Neural cell (in vitro differentiated cells): Measurements from ENCODE around the gene PLAC8. TPM values are rescaled to one million over a fixed set of nuclear protein-coding genes. Genes with fewer than 3 reads are reported as not detected.

Experiments used
- H2AFZ ChIP-seq: fragments of 200-600, 300-800 bp; sonication (generic), shearing (Covaris generic); 2 replicates; pipeline ENCODE4 v1.6.0; 2014; ENCODE audit warnings: low read depth, mild to moderate bottlenecking, antibody characterized with exemption, low read length, moderate library complexity
- H3F3A ChIP-seq: fragments of 200-600 bp; shearing (Covaris generic); 2 replicates; pipeline ENCODE4 v1.6.1; 2016; ENCODE audit warnings: mild to moderate bottlenecking, moderate library complexity, mixed read lengths, antibody characterized with exemption, low read length; ENCODE audit not compliant: insufficient read depth, poor library complexity, severe bottlenecking
- H3K27ac ChIP-seq: fragments of 200-600, 300-800 bp; sonication (generic), shearing (Covaris generic); 2 replicates; pipeline ENCODE4 v1.5.1; 2014; ENCODE audit warnings: mild to moderate bottlenecking, low read length, moderate library complexity
- H3K27me3 ChIP-seq: fragments of 300-800, 200-600 bp; sonication (generic), shearing (Covaris generic); 2 replicates; pipeline ENCODE4 v1.6.0; 2014; ENCODE audit warnings: mild to moderate bottlenecking, low read depth, low read length, moderate library complexity; ENCODE audit not compliant: insufficient read depth
- H3K36me3 ChIP-seq: fragments of 300-800, 200-600 bp; sonication (generic), shearing (Covaris generic); 2 replicates; pipeline ENCODE4 v1.5.1; 2014; ENCODE audit warnings: mild to moderate bottlenecking, antibody characterized with exemption, low read length, moderate library complexity; ENCODE audit not compliant: insufficient read depth
- H3K4me2 ChIP-seq: fragments of 300-800, 200-600 bp; sonication (generic), shearing (Covaris generic); 2 replicates; pipeline ENCODE4 v1.6.0; 2014; ENCODE audit warnings: mild to moderate bottlenecking, low read length
- H3K4me3 ChIP-seq: fragments of 300-800, 200-600 bp; sonication (generic), shearing (Covaris generic); 2 replicates; pipeline ENCODE4 v1.5.1; 2014; ENCODE audit warnings: mild to moderate bottlenecking, low read length, moderate library complexity
- H3K79me2 ChIP-seq: fragments of 200-600 bp; shearing (Covaris generic); replicated peaks from 2 replicates; pipeline ENCODE4 v1.6.0; 2014; ENCODE audit warnings: mild to moderate bottlenecking, low read length, moderate library complexity; ENCODE audit not compliant: insufficient read depth
- H3K9ac ChIP-seq: fragments of 300-800, 200-600 bp; sonication (generic), shearing (Covaris generic); 2 replicates; pipeline ENCODE4 v1.6.1; 2016; ENCODE audit warnings: mild to moderate bottlenecking, low read length, mixed read lengths
- H3K9me2 ChIP-seq: fragments of 200-600 bp; shearing (Covaris generic); 2 replicates; pipeline ENCODE4 v1.6.1; 2016; ENCODE audit warnings: mild to moderate bottlenecking, low read length, mixed read lengths; ENCODE audit not compliant: insufficient read depth
- H3K9me3 ChIP-seq: fragments of 200-600, 300-800 bp; sonication (generic), shearing (Covaris generic); 2 replicates; pipeline ENCODE4 v1.6.1; 2016; ENCODE audit warnings: mild to moderate bottlenecking, mixed run types, low read length, moderate library complexity, mixed read lengths
- H4K20me1 ChIP-seq: fragments of 200-600 bp; shearing (Covaris generic); 2 replicates; pipeline ENCODE4 v1.6.1; 2016; ENCODE audit warnings: mild to moderate bottlenecking, mixed run types; ENCODE audit not compliant: insufficient read depth
- EP300 ChIP-seq: fragments of 450-650 bp; conservative IDR thresholded peaks from 2 replicates; pipeline ENCODE4 v1.6.1; 2014; ENCODE audit warnings: antibody characterized with exemption, mild to moderate bottlenecking, moderate library complexity; ENCODE audit not compliant: poor library complexity, severe bottlenecking
- EZH2 ChIP-seq: fragments of 200-600, 300-800 bp; shearing (Covaris generic), sonication (generic); IDR thresholded peaks from 2 replicates; pipeline ENCODE4 v1.6.1; 2014; ENCODE audit warnings: antibody characterized with exemption, low read length, borderline replicate concordance, mild to moderate bottlenecking; ENCODE audit not compliant: insufficient read depth, poor library complexity, severe bottlenecking
- MXI1 ChIP-seq: fragments of 450-650 bp; conservative IDR thresholded peaks from 2 replicates; pipeline ENCODE4 v1.6.1; 2014; ENCODE audit warnings: antibody characterized with exemption, mild to moderate bottlenecking; ENCODE audit not compliant: poor library complexity, severe bottlenecking
- POLR2AphosphoS5 ChIP-seq: IDR thresholded peaks from 2 replicates; pipeline ENCODE4 v1.6.1; 2012
- RAD21 ChIP-seq: fragments of 450-650 bp; conservative IDR thresholded peaks from 2 replicates; pipeline ENCODE4 v1.6.1; 2014; ENCODE audit warnings: antibody characterized with exemption, mild to moderate bottlenecking, moderate library complexity
- REST ChIP-seq: IDR thresholded peaks from 2 replicates; pipeline ENCODE4 v1.6.1; 2012; ENCODE audit warnings: borderline replicate concordance
- SMC3 ChIP-seq: fragments of 450-650 bp; conservative IDR thresholded peaks from 2 replicates; pipeline ENCODE4 v1.6.1; 2014; ENCODE audit warnings: antibody characterized with exemption, mild to moderate bottlenecking, moderate library complexity; ENCODE audit not compliant: poor library complexity
- TAF1 ChIP-seq: IDR thresholded peaks from 2 replicates; pipeline ENCODE4 v1.6.1; 2012; ENCODE audit warnings: low read depth
- polyA plus RNA-seq: library from polyadenylated mRNA; depleted of rRNA; stranded (reverse); fragments of >200 nt; gene quantifications from 2 replicates; pipeline ENCODE4 v1.2.3, GENCODE V29; 2014
- TF ChIP-seq, protein P1 (sequence below): fragments of 450-650 bp; IDR thresholded peaks from 2 replicates; pipeline ENCODE4 v1.5.1; 2014; ENCODE audit warnings: antibody characterized with exemption, mild to moderate bottlenecking, moderate library complexity; ENCODE audit not compliant: poor library complexity, severe bottlenecking

The PLAC8 gene
- polyA plus RNA-seq, 1 donor from 2014 or later, result not detected

DNA sequence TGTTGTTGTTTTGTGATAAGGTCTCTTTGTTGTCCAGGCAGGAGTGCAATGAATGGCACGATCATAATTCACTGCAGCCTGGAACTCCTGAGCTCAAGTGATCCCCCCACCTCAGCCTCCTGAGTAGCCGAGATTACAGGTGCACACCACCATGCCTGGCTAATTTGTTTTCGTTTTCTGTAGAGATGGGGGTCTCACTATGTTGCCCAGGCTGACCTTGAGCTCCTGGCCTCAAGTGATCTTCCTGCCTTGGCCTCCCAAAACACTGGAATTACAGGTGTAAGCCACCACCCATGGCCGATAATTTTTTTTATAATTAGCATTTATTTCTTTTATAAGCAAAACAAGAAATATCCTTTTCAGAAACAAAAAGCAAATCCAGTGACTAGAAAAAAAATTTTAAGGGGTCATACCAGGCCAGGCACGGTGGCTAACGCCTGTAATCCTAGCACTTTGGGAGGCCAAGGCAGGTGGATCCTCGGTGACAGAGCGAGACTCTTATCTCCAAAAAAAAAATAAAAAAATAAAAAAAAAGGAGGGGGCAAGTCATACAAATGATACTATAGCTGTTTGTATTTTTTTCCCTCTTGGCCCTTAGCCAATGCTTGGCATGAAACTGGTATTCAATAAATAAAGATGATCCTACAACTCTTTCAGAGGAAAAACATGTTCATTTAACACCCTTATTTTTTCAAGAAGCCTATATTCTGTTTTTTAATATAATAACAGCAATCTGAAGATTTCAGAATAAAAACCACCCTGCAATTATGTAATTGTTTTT is 3.4 kb downstream of the PLAC8 start:
- Histone ChIP-seq H3K27ac (no peak overlapping the region), H3K4me3 (peak overlapping the region; percentile 65), H3K36me3 (no peaks in the 10 kb centered on the region), H2AFZ (no peak overlapping the region), H3K79me2 (no peaks in the 10 kb centered on the region), H3K9ac (no peak overlapping the region), H3K27me3 (peaks cover 32% of the 10 kb centered on the region), H3K9me3 (no peaks in the 10 kb centered on the region), H3K9me2 (no peaks in the 10 kb centered on the region), H4K20me1 (no peaks in the 10 kb centered on the region), H3F3A (no peaks in the 10 kb centered on the region), H3K4me2 (no peak overlapping the region)
- TF ChIP-seq EP300 (no peak), POLR2AphosphoS5 (no peak), RAD21 (no peak), REST (no peak), MXI1 (no peak), TAF1 (no peak), SMC3 (no peak), EZH2 (no peak)
- TF ChIP-seq, protein P1, sequence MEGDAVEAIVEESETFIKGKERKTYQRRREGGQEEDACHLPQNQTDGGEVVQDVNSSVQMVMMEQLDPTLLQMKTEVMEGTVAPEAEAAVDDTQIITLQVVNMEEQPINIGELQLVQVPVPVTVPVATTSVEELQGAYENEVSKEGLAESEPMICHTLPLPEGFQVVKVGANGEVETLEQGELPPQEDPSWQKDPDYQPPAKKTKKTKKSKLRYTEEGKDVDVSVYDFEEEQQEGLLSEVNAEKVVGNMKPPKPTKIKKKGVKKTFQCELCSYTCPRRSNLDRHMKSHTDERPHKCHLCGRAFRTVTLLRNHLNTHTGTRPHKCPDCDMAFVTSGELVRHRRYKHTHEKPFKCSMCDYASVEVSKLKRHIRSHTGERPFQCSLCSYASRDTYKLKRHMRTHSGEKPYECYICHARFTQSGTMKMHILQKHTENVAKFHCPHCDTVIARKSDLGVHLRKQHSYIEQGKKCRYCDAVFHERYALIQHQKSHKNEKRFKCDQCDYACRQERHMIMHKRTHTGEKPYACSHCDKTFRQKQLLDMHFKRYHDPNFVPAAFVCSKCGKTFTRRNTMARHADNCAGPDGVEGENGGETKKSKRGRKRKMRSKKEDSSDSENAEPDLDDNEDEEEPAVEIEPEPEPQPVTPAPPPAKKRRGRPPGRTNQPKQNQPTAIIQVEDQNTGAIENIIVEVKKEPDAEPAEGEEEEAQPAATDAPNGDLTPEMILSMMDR, result no peak

DNA sequence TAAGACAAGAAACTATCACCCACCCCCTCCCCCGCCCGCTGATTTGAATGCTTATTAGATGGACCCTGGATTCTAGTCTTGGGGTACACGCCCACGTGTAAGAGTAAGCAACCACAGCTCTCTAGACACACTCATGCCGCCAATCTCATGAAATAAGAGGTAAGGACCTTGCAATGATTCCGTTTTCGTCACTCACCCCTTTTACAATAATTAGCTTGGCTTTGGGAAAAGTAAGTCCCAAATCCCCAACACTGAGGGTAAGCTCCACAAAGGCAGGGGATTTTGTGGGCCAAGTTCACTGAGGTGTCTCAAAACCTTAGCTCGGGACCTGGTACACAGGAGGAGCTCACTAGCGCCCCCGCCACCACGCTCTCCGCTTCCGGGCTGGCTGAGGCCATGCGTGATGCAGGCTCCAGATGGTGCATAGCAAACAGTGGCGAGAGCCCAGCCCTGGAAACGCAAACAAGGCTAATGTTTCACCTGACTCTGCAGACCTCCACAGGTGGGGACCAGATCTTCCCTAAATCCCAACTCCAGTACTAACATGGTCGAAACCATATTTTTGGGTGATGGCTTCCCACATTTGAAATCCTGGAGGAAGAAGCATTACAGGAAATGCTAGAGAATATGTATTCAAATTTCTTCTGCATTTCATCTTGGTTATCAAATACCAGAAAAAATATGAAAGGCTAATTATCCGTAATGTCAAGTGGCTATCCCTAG is 4.1 kb downstream of the PLAC8 start:
- Histone ChIP-seq H4K20me1 (no peaks in the 10 kb centered on the region), H3K9ac (no peak overlapping the region), H3K27me3 (peaks cover 32% of the 10 kb centered on the region), H2AFZ (no peak overlapping the region), H3F3A (no peaks in the 10 kb centered on the region), H3K4me2 (peak overlapping the region; percentile 37), H3K27ac (no peak overlapping the region), H3K9me2 (no peaks in the 10 kb centered on the region), H3K4me3 (peak overlapping the region; percentile 65), H3K36me3 (no peaks in the 10 kb centered on the region), H3K79me2 (no peaks in the 10 kb centered on the region), H3K9me3 (no peaks in the 10 kb centered on the region)
- TF ChIP-seq TAF1 (no peak), MXI1 (peak; percentile 69), SMC3 (peak; percentile 14), RAD21 (peak; percentile 33), POLR2AphosphoS5 (no peak)
- TF ChIP-seq, protein P1, result peak; percentile 74
